CD8-positive, alpha-beta memory T cell (primary cell): ENCODE measurements around the gene MPP2. TPM values are rescaled to one million over a fixed set of nuclear protein-coding genes. Genes with fewer than 3 reads are reported as not detected.
A peak's percentile ranks its signal among the peaks of the same experiment; 100 is the strongest.

Experiments
- CTCF ChIA-PET: fragments of 350-600 bp; sonication (Branson Sonifier 250); formaldehyde crosslinking; loops from one replicate; lab custom pipeline; 2021; ENCODE audit warnings: antibody characterized with exemption; lab: Charles Lee
- POLR2A ChIA-PET: fragments of 350-600 bp; sonication (Branson Sonifier 250); formaldehyde crosslinking; loops from one replicate; lab custom pipeline; 2021; ENCODE audit warnings: antibody characterized with exemption; lab: Charles Lee
- DNase-seq, 5 donors: peaks; one replicate each; pipeline versions ENCODE4 v3.0.0 to v3.0.0-alpha.2; 2020 to 2022; ENCODE audit warnings: mixed read lengths in 1 of 5
- H3K27ac ChIP-seq: one replicate; pipeline ENCODE4 v1.7.0; 2013; ENCODE audit warnings: low read depth, mild to moderate bottlenecking, low read length, moderate library complexity
- H3K27me3 ChIP-seq: 2 replicates; pipeline ENCODE4 v1.7.0; 2013; ENCODE audit warnings: low read length, mild to moderate bottlenecking; ENCODE audit not compliant: insufficient read depth, poor library complexity, severe bottlenecking
- H3K36me3 ChIP-seq: 2 replicates; pipeline ENCODE4 v1.7.0; 2013; ENCODE audit warnings: mild to moderate bottlenecking, low read length, moderate library complexity; ENCODE audit not compliant: insufficient read depth
- H3K4me1 ChIP-seq: 2 replicates; pipeline ENCODE4 v1.7.0; 2013; ENCODE audit warnings: mild to moderate bottlenecking, low read length, moderate library complexity; ENCODE audit not compliant: insufficient read depth
- H3K4me3 ChIP-seq: 2 replicates; pipeline ENCODE4 v1.7.0; 2013; ENCODE audit warnings: mild to moderate bottlenecking, low read length
- H3K9me3 ChIP-seq: 2 replicates; pipeline ENCODE4 v1.7.0; 2013; ENCODE audit warnings: mild to moderate bottlenecking, low read length
- H3K27ac Mint-ChIP-seq, 8 donors: one replicate each; pipeline ENCODE4 v1.8.0; 2020 to 2021; ENCODE audit warnings: mixed read lengths in 8 of 8, mild to moderate bottlenecking in 6 of 8, inconsistent platforms in 3 of 8, moderate library complexity in 3 of 8
- H3K27me3 Mint-ChIP-seq, 2 donors: one replicate each; pipeline ENCODE4 v1.8.0; 2020 to 2021; ENCODE audit warnings: mixed read lengths in 2 of 2, mild to moderate bottlenecking in 1 of 2, moderate library complexity in 1 of 2
- H3K36me3 Mint-ChIP-seq, 3 donors: one replicate each; pipeline ENCODE4 v1.8.0; 2020 to 2021; ENCODE audit warnings: mixed read lengths in 3 of 3, inconsistent platforms in 1 of 3, mild to moderate bottlenecking in 1 of 3
- H3K4me1 Mint-ChIP-seq, 3 donors: one replicate each; pipeline ENCODE4 v1.8.0; 2020 to 2021; ENCODE audit warnings: mixed read lengths in 3 of 3, inconsistent platforms in 1 of 3, mild to moderate bottlenecking in 1 of 3
- H3K4me3 Mint-ChIP-seq, 7 donors: one replicate each; pipeline ENCODE4 v1.8.0; 2020 to 2021; ENCODE audit warnings: mixed read lengths in 7 of 7, mild to moderate bottlenecking in 6 of 7, moderate library complexity in 4 of 7, inconsistent platforms in 2 of 7
- H3K9me3 Mint-ChIP-seq, 5 donors: one replicate each; pipeline ENCODE4 v1.8.0; 2020 to 2022; ENCODE audit warnings: mixed read lengths in 5 of 5, mild to moderate bottlenecking in 3 of 5, moderate library complexity in 2 of 5, inconsistent platforms in 1 of 5
- polyA plus RNA-seq: library from polyadenylated mRNA; unstranded; fragments of 300-500 nt; fragmentation: Illumina TruSeq; gene quantifications from one replicate; pipeline ENCODE4 v1.2.3, GENCODE V29; 2021
- total RNA-seq, 2 experiments: library from RNA; stranded (reverse); gene quantifications; one replicate each; pipeline ENCODE4 v1.2.3, GENCODE V29; 2021

MPP2 gene
- total and polyA plus RNA-seq, 3 experiments from 2014 or later = 0.90 to 1.2 (median 1.1) TPM

GRCh38 chr17:43916385-43916784 lies 9.0 kb upstream of the MPP2 start:
- no peaks in the 10 kb centered on the region for H3K36me3 ChIP-seq
- ChIA-PET CTCF (interaction anchor here (1.2 to 1.4 kb wide), 3 partner anchors 8 to 38 kb away, joined by 3 to 4 read pairs (median 3); no protein-coding TSS in a partner anchor), POLR2A (no interaction called here)
- no peaks in the 10 kb centered on the region for H3K9me3 ChIP-seq
- H3K27me3 Mint-ChIP-seq = peaks cover 1 to 9% of the 10 kb centered on the region in 2 donors
- H3K27me3 ChIP-seq = no peaks in the 10 kb centered on the region
- no peak for DNase-seq
- H3K27ac ChIP-seq = no peak overlapping the region
- peak overlapping the region in 5 of 7 donors; percentile 0 to 85 (median 34) for H3K4me3 Mint-ChIP-seq
- no peaks in the 10 kb centered on the region for H3K36me3 Mint-ChIP-seq
- peaks cover 15 to 18% (median 16%) of the 10 kb centered on the region in 3 donors for H3K4me1 Mint-ChIP-seq
- H3K9me3 Mint-ChIP-seq = no peaks in the 10 kb centered on the region
- peaks cover 12% of the 10 kb centered on the region for H3K4me1 ChIP-seq
- peak overlapping the region; percentile 72 for H3K4me3 ChIP-seq
- peak overlapping the region in 2 of 8 donors; percentile 27 to 32 for H3K27ac Mint-ChIP-seq

DNA sequence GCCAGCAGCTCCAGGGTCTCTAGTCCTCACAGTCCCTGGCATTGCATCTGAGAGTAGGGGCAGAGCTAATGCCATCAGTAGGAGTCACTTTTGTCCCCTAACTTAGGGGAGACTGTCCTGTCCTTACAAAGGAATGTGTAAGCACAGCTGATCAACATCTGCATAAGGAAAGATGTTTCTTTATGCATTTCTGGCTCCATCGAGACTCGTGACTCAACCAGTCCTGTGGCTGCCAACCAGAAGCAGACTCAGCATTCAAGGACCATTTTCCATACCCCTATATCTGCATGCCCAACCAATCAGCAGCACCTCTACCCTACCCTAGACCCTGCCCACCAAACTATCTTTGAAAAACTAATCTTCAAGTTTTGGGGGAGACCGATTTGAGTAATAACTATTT lies 8.2 kb upstream of the MPP2 start:
- Mint-ChIP-seq H3K4me1 (peaks cover 15 to 18% (median 16%) of the 10 kb centered on the region in 3 donors), H3K9me3 (no peaks in the 10 kb centered on the region), H3K4me3 (peak overlapping the region in 2 of 7 donors; percentile 6 to 42), H3K27ac (no peak overlapping the region), H3K27me3 (peaks cover 1 to 6% of the 10 kb centered on the region in 2 donors), H3K36me3 (no peaks in the 10 kb centered on the region)
- POLR2A ChIA-PET = no interaction called here
- Histone ChIP-seq H3K4me3 (no peak overlapping the region), H3K36me3 (no peaks in the 10 kb centered on the region), H3K27ac (no peak overlapping the region), H3K9me3 (no peaks in the 10 kb centered on the region), H3K4me1 (peaks cover 12% of the 10 kb centered on the region), H3K27me3 (no peaks in the 10 kb centered on the region)
- DNase-seq = no peak
- CTCF ChIA-PET = interaction anchor here (1.3 to 1.6 kb wide), 2 partner anchors 9 to 126 kb away, joined by 3 to 4 read pairs; no protein-coding TSS in a partner anchor

DNA sequence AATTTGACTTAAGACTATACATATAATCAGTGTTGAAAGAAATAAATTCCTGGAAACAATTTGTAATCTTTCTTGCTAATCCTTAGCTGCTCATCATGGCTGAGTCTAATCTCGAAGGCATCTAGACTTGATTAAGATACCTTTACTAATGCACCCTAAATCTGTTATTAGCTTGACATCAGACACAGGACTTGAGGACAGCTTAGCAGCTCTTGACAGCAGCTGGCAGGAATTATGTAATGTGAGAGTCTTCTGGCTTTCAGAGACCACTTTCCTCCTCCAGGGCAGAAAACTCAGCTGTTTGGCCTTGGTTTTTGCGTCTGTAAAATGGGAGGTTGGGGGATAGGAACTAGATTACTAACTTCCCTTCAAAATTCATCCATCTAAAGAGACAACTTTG lies 7.1 kb upstream of the MPP2 start:
- no peak overlapping the region for H3K4me3 ChIP-seq
- H3K36me3 ChIP-seq = no peaks in the 10 kb centered on the region
- no peaks in the 10 kb centered on the region for H3K9me3 ChIP-seq
- peaks cover 12% of the 10 kb centered on the region for H3K4me1 ChIP-seq
- no peak overlapping the region for H3K27ac ChIP-seq
- peak overlapping the region in 1 of 8 donors; percentile 31 for H3K27ac Mint-ChIP-seq
- H3K4me1 Mint-ChIP-seq = peaks cover 15 to 18% (median 16%) of the 10 kb centered on the region in 3 donors
- ChIA-PET POLR2A (no interaction called here), CTCF (interaction anchor here (1.6 kb wide), 1 partner anchor 127 kb away, joined by 4 read pairs; no protein-coding TSS in a partner anchor)
- no peak for DNase-seq
- H3K4me3 Mint-ChIP-seq = no peak overlapping the region
- peaks cover 3 to 5% of the 10 kb centered on the region in 2 donors for H3K27me3 Mint-ChIP-seq
- H3K27me3 ChIP-seq = no peaks in the 10 kb centered on the region
- no peaks in the 10 kb centered on the region for H3K36me3 Mint-ChIP-seq
- no peaks in the 10 kb centered on the region for H3K9me3 Mint-ChIP-seq

GRCh38 chr17:43913584-43913983 lies 6.2 kb upstream of the MPP2 start:
- ChIA-PET CTCF (no interaction called here), POLR2A (no interaction called here)
- H3K36me3 Mint-ChIP-seq = no peaks in the 10 kb centered on the region
- Histone ChIP-seq H3K27ac (no peak overlapping the region), H3K4me1 (peaks cover 12% of the 10 kb centered on the region), H3K36me3 (no peaks in the 10 kb centered on the region), H3K4me3 (no peak overlapping the region), H3K9me3 (no peaks in the 10 kb centered on the region), H3K27me3 (no peaks in the 10 kb centered on the region)
- peaks cover 3 to 5% of the 10 kb centered on the region in 2 donors for H3K27me3 Mint-ChIP-seq
- no peaks in the 10 kb centered on the region for H3K9me3 Mint-ChIP-seq
- H3K4me3 Mint-ChIP-seq = no peak overlapping the region
- H3K27ac Mint-ChIP-seq = no peak overlapping the region
- peaks cover 12 to 18% (median 16%) of the 10 kb centered on the region in 3 donors for H3K4me1 Mint-ChIP-seq
- no peak for DNase-seq

GRCh38 chr17:43912635-43913304 lies 5.4 kb upstream of the MPP2 start:
- Histone ChIP-seq H3K27me3 (no peaks in the 10 kb centered on the region), H3K4me3 (no peak overlapping the region), H3K27ac (no peak overlapping the region), H3K36me3 (no peaks in the 10 kb centered on the region), H3K4me1 (peaks cover 20% of the 10 kb centered on the region), H3K9me3 (no peaks in the 10 kb centered on the region)
- Mint-ChIP-seq H3K27ac (no peak overlapping the region), H3K9me3 (no peaks in the 10 kb centered on the region), H3K4me3 (no peak overlapping the region), H3K36me3 (no peaks in the 10 kb centered on the region), H3K4me1 (peaks cover 18 to 21% (median 20%) of the 10 kb centered on the region in 3 donors), H3K27me3 (peaks cover 5 to 9% of the 10 kb centered on the region in 2 donors)
- ChIA-PET POLR2A (no interaction called here), CTCF (interaction anchor here (1.0 to 1.3 kb wide), 3 partner anchors 9 to 34 kb away, joined by 3 to 4 read pairs (median 3); no protein-coding TSS in a partner anchor)
- no peak for DNase-seq

DNA sequence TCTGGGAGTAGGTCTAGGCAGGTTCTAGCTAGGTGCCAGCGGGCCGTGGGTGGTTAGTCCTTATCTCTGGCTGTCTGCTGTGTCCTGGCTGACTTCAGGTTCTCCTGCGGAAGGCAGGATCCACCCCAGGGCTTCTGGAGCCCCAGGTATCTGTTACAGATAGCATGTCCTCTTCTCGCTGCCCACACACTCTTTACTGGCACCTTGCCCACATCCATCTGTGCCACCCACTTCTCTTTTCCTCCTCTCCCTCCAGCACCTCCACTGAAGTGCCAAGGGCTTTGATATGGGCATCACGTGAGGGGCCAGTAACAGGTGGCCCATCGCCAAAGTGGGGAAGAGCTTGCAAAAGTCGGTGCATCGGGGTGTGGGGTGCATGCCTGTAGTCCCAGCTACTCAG lies 4.6 kb upstream of the MPP2 start:
- Mint-ChIP-seq H3K36me3 (no peaks in the 10 kb centered on the region), H3K27me3 (peaks cover 5 to 10% of the 10 kb centered on the region in 2 donors), H3K4me3 (no peak overlapping the region), H3K9me3 (no peaks in the 10 kb centered on the region), H3K4me1 (peaks cover 15 to 18% (median 16%) of the 10 kb centered on the region in 3 donors), H3K27ac (no peak overlapping the region)
- ChIA-PET POLR2A (no interaction called here), CTCF (interaction anchor here (1.0 to 1.3 kb wide), 3 partner anchors 8 to 35 kb away, joined by 3 to 4 read pairs (median 3); no protein-coding TSS in a partner anchor)
- DNase-seq = no peak
- Histone ChIP-seq H3K9me3 (no peaks in the 10 kb centered on the region), H3K4me3 (no peak overlapping the region), H3K27ac (no peak overlapping the region), H3K36me3 (no peaks in the 10 kb centered on the region), H3K4me1 (peaks cover 20% of the 10 kb centered on the region), H3K27me3 (no peaks in the 10 kb centered on the region)

- Mint-ChIP-seq H3K36me3 (no peaks in the 10 kb centered on the region), H3K9me3 (no peaks in the 10 kb centered on the region), H3K27ac (peak overlapping the region in 4 of 8 donors; percentile 29 to 57 (median 42)), H3K4me3 (peak overlapping the region in 3 of 7 donors; percentile 25 to 41 (median 28)), H3K4me1 (peaks cover 16 to 27% (median 17%) of the 10 kb centered on the region in 3 donors), H3K27me3 (peaks cover 19 to 22% of the 10 kb centered on the region in 2 donors)
- ChIA-PET CTCF (interaction anchor here (1.0 to 2.8 kb wide), 12 partner anchors 8 to 142 kb away, joined by 3 to 26 read pairs (median 6); no protein-coding TSS in a partner anchor), POLR2A (no interaction called here)
- no peak overlapping the region for H3K27ac ChIP-seq
- no peaks in the 10 kb centered on the region for H3K9me3 ChIP-seq
- DNase-seq = no peak
- H3K4me3 ChIP-seq = no peak overlapping the region
- H3K27me3 ChIP-seq = peaks cover 14% of the 10 kb centered on the region
- peaks cover 21% of the 10 kb centered on the region for H3K4me1 ChIP-seq
- H3K36me3 ChIP-seq = no peaks in the 10 kb centered on the region
These were observed 2.3 kb upstream of the MPP2 start for GRCh38 chr17:43909537-43910231.
